GM19397 (cell line): ENCODE measurements around the gene PDE8A.
A peak's percentile ranks its signal among the peaks of the same experiment; 100 is the strongest.
"Not testable (repeated sequence)": the region's sequence is repeated elsewhere in the genome, so short reads cannot be mapped to it uniquely, and the experiment has no call there.

Source experiments
- ATAC-seq: cut with Tn5 transposase; IDR thresholded peaks from one replicate; pipeline ENCODE4 v1.9.1; 2021; ENCODE audit warnings: mild to moderate bottlenecking, moderate library complexity; ENCODE audit not compliant: unreplicated experiment

Gene PDE8A

GRCh38 chr15:84960391-84961113 lies 21.1 kb upstream of the PDE8A start:
- no peak for ATAC-seq

- ATAC-seq = no peak
These were observed 20.6 kb upstream of the PDE8A start for GRCh38 chr15:84961114-84961452.

GRCh38 chr15:84961707-84962106 lies 19.9 kb upstream of the PDE8A start:
- ATAC-seq = no peak

GRCh38 chr15:84962955-84963354 lies 18.7 kb upstream of the PDE8A start:
- no peak for ATAC-seq

GRCh38 chr15:84967380-84967779 lies 14.3 kb upstream of the PDE8A start:
- no peak for ATAC-seq

- ATAC-seq = no peak
These were observed 13.4 kb upstream of the PDE8A start for GRCh38 chr15:84968301-84968700.

GRCh38 chr15:84969257-84969656 lies 12.4 kb upstream of the PDE8A start:
- no peak for ATAC-seq

- no peak for ATAC-seq
These were observed 10.8 kb upstream of the PDE8A start for GRCh38 chr15:84970843-84971242.

- no peak for ATAC-seq
These were observed 7.9 kb upstream of the PDE8A start for GRCh38 chr15:84973492-84974460.

GRCh38 chr15:84975871-84976351 lies 5.7 kb upstream of the PDE8A start:
- no peak for ATAC-seq

GRCh38 chr15:84976746-84977345 lies 4.8 kb upstream of the PDE8A start:
- ATAC-seq = no peak

- ATAC-seq = no peak
These were observed 2.0 kb upstream of the PDE8A start for GRCh38 chr15:84979651-84980050.

- peak; percentile 50 for ATAC-seq
These were observed 1.2 kb upstream of the PDE8A start for GRCh38 chr15:84980196-84981053.

- ATAC-seq = peak; percentile 53
These were observed 474 bp upstream of the PDE8A start for GRCh38 chr15:84981054-84981710.

GRCh38 chr15:84982301-84982920 lies 755 bp downstream of the PDE8A start:
- ATAC-seq = no peak

GRCh38 chr15:84983294-84983693 lies 1.6 kb downstream of the PDE8A start:
- no peak for ATAC-seq

GRCh38 chr15:84983711-84984110 lies 2.1 kb downstream of the PDE8A start:
- no peak for ATAC-seq

GRCh38 chr15:84985158-84985557 lies 3.5 kb downstream of the PDE8A start:
- ATAC-seq = no peak

GRCh38 chr15:84987351-84987750 lies 5.7 kb downstream of the PDE8A start:
- ATAC-seq = not testable (repeated sequence)
